Thymus (tissue), 11 donors: Measurements from ENCODE around the gene JAG2. TPM values are rescaled to one million over a fixed set of nuclear protein-coding genes. Genes with fewer than 3 reads are reported as not detected.

Experiments
- DNase-seq, 9 donors: peaks; one replicate each; pipeline ENCODE4 v3.0.0-alpha.2; 2013; ENCODE audit warnings: low spot score in 9 of 9, low read depth in 6 of 9, missing footprints in 1 of 9
- H3K27ac ChIP-seq, 2 donors: one replicate each; pipeline ENCODE4 v1.5.1; 2013; ENCODE audit warnings: control low read depth in 1 of 2, low read depth in 1 of 2, low read length in 1 of 2, mild to moderate bottlenecking in 1 of 2, moderate library complexity in 1 of 2
- H3K27me3 ChIP-seq, 2 donors: one replicate each; pipeline ENCODE4 v1.5.1; 2013; ENCODE audit warnings: low read length in 1 of 2; ENCODE audit not compliant: control insufficient read depth in 2 of 2, insufficient read depth in 1 of 2
- H3K36me3 ChIP-seq, 2 donors: one replicate each; pipeline ENCODE4 v1.5.1; 2013; ENCODE audit warnings: low read length in 1 of 2, mild to moderate bottlenecking in 1 of 2, moderate library complexity in 1 of 2; ENCODE audit not compliant: control insufficient read depth in 2 of 2, insufficient read depth in 2 of 2
- H3K4me1 ChIP-seq, 2 donors: one replicate each; pipeline ENCODE4 v1.5.1; 2013; ENCODE audit warnings: low read length in 2 of 2; ENCODE audit not compliant: control insufficient read depth in 2 of 2, insufficient read depth in 2 of 2
- H3K4me3 ChIP-seq, 2 donors: one replicate each; pipeline ENCODE4 v1.5.1; 2013; ENCODE audit warnings: low read length in 2 of 2, control low read depth in 1 of 2, mild to moderate bottlenecking in 1 of 2
- H3K9me3 ChIP-seq, 2 donors: one replicate each; pipeline ENCODE4 v1.5.1; 2013; ENCODE audit warnings: low read length in 1 of 2, mild to moderate bottlenecking in 1 of 2; ENCODE audit not compliant: control insufficient read depth in 2 of 2, insufficient read depth in 1 of 2
- WGBS: extraction: QIAGEN DNeasy Blood & Tissue Kit; methylation state at CpG from one replicate; pipeline ENCODE4 v1.1.7; 2013; 5-methylcytosine and 5-hydroxymethylcytosine counted together
- polyA plus RNA-seq: library from polyadenylated mRNA; stranded (reverse); fragments of 200-250 nt; gene quantifications from one replicate; pipeline ENCODE4 v1.2.3, GENCODE V29; 2013
- total RNA-seq: library from RNA; stranded (reverse); fragments of 120-200 nt; gene quantifications from one replicate; pipeline ENCODE4 v1.2.4, GENCODE V29; 2013
- donor health status: healthy.

Gene JAG2
- total and polyA plus RNA-seq, 2 donors: 8.8 to 40.8 TPM

DNA sequence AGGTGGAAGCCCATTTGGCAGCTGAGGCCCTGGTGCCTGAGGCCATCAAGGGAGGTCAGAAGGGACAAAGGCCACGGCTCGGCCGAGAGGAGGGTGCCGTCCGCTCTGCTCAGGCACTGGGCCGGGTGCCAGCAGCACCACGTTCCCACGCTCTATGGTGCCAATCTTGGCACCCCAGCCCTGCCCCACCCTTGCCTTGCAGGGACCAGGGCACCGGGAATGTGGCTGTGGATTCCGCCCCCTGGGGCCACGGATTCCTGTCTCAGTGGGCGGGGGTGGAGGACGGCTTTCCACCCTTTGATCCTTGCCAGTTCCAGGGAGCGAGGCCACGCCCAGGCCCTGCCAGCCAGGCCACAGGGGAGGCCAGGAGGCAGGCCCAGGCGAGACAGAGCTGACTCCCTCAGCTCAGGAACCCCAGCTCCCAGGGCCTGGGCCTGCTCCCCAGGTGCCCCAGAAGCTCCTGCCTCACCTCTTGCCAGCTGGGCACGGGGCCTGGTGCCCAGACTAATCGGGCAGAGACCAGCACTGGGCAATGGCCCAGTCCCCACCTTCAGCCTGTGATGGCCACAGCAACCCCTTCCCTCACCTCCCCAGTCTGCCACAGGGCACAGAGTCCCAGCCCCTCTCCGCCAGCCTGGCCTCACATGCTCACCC, 76.9 kb downstream of the JAG2 start:
- 88% methylated on average over 19 of the region's 19 CpGs for WGBS
- peak overlapping the region in 1 of 2 donors; percentile 66 for H3K27ac ChIP-seq
- H3K27me3 ChIP-seq: peaks cover 53 to 89% of the 10 kb centered on the region in 2 donors
- H3K4me3 ChIP-seq: no peak overlapping the region
- DNase-seq: no peak
- H3K36me3 ChIP-seq: no peaks in the 10 kb centered on the region
- peaks cover 4 to 27% of the 10 kb centered on the region in 2 donors for H3K4me1 ChIP-seq
- peaks cover 0 to 7% of the 10 kb centered on the region in 2 donors for H3K9me3 ChIP-seq

DNA sequence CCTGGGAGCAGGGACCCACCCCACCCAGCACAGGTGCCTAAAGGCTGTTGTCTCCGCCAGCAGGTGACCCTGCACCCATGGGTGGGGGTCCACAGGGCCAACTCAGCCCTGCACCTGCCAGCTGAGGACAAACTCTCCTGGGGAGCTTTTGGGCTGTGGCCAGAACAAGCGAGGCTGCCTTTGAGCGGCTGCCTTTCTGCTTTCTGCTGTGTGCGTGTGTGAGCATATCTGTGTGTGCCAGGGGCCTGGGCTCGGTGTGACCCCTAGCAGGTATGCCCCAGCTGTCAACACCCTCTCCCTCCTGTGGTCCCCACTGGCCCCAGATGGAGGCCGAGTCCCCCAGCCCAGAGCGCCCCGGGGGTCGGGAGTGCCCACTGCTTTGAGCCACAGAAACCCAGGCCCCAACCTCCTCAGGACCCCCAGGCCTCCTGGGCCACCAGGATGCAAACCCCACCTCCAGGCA, 77.5 kb downstream of the JAG2 start:
- no peak for DNase-seq
- Histone ChIP-seq H3K27me3 (peaks cover 55 to 95% of the 10 kb centered on the region in 2 donors), H3K27ac (peak overlapping the region in 1 of 2 donors; percentile 10), H3K36me3 (no peaks in the 10 kb centered on the region), H3K4me1 (peaks cover 4 to 31% of the 10 kb centered on the region in 2 donors), H3K4me3 (no peak overlapping the region), H3K9me3 (peaks cover 0 to 8% of the 10 kb centered on the region in 2 donors)
- 92% methylated on average over 9 of the region's 9 CpGs for WGBS

Other genes starting within 250 kb of the JAG2 start
- gene PLD4, start 243.9 kb downstream of the JAG2 start, total RNA-seq: 5.5 TPM
- gene PLD4, start 243.9 kb downstream of the JAG2 start, polyA plus RNA-seq: 1.5 TPM
- gene AHNAK2, start 190.4 kb downstream of the JAG2 start, total RNA-seq: 0.42 TPM
- gene AHNAK2, start 190.4 kb downstream of the JAG2 start, polyA plus RNA-seq: 3.8 TPM
- gene CLBA1, start 183.0 kb downstream of the JAG2 start, total RNA-seq: 3.3 TPM
- 12.9 TPM for gene CLBA1, start 183.0 kb downstream of the JAG2 start, polyA plus RNA-seq
- gene CDCA4, start 147.7 kb downstream of the JAG2 start, total RNA-seq: 28.5 TPM
- 10.7 TPM for gene CDCA4, start 147.7 kb downstream of the JAG2 start, polyA plus RNA-seq
- 5.9 TPM for gene GPR132, start 103.3 kb downstream of the JAG2 start, total RNA-seq
- gene GPR132, start 103.3 kb downstream of the JAG2 start, polyA plus RNA-seq: 7.4 TPM
- gene NUDT14, start 12.5 kb upstream of the JAG2 start, total RNA-seq: 18.1 TPM
- gene NUDT14, start 12.5 kb upstream of the JAG2 start, polyA plus RNA-seq: 17.2 TPM
- gene BTBD6, start 79.8 kb upstream of the JAG2 start, total RNA-seq: 26.3 TPM
- 44.9 TPM for gene BTBD6, start 79.8 kb upstream of the JAG2 start, polyA plus RNA-seq
- gene BRF1, start 132.2 kb upstream of the JAG2 start, total RNA-seq: 14.7 TPM
- 29.8 TPM for gene BRF1, start 132.2 kb upstream of the JAG2 start, polyA plus RNA-seq
- gene PACS2, start 146.0 kb upstream of the JAG2 start, total RNA-seq: 20.5 TPM
- gene PACS2, start 146.0 kb upstream of the JAG2 start, polyA plus RNA-seq: 64.6 TPM
- 0.85 TPM for gene TEX22, start 229.8 kb upstream of the JAG2 start, total RNA-seq
- gene TEX22, start 229.8 kb upstream of the JAG2 start, polyA plus RNA-seq: 1.2 TPM